Gastroesophageal sphincter (tissue), 3 donors: ENCODE data around the gene ALOX5AP.
"Not testable (repeated sequence)": the region's sequence is repeated elsewhere in the genome, so short reads cannot be mapped to it uniquely, and the experiment has no call there.

ENCODE experiments used
- POLR2A ChIP-seq, 2 donors: fragments of 450-650 bp; IDR thresholded peaks; one replicate each; pipeline ENCODE4 v1.6.1; 2017; ENCODE audit warnings: antibody characterized with exemption in 2 of 2, mild to moderate bottlenecking in 2 of 2, moderate library complexity in 1 of 2
- TF ChIP-seq, protein P1 (sequence below), 4 experiments: fragments of 200-600 bp in 2 of 4; fragments of 450-650 bp in 2 of 4; sonication (generic) in 1 of 4; IDR thresholded peaks; one replicate each; pipeline ENCODE4 v1.5.1; 2017 to 2019; ENCODE audit warnings: antibody characterized with exemption in 4 of 4, mild to moderate bottlenecking in 2 of 4, moderate library complexity in 2 of 4

DNA sequence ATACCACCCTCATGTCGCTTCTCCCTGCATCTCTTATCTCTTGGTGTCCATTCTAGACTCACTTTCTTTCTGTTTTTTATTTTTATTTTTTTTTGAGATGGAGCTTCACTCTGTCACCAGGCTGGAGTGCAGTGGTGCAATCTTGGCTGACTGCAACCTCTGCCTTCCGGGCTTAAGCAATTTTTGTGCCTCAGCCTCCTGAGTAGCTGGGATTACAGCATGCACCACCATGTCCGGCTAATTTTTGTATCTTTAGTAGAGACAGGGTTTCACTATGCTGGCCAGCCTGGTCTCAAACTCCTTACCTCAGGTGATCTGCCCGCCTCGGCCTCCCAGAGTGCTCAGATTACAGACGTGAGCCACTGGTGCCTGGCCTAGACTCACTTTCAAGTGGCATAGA lies 12.5 kb downstream of the ALOX5AP start:
- TF ChIP-seq POLR2A (IDR thresholded peaks at IDR 0.05), result not testable (repeated sequence)
- TF ChIP-seq, protein P1, sequence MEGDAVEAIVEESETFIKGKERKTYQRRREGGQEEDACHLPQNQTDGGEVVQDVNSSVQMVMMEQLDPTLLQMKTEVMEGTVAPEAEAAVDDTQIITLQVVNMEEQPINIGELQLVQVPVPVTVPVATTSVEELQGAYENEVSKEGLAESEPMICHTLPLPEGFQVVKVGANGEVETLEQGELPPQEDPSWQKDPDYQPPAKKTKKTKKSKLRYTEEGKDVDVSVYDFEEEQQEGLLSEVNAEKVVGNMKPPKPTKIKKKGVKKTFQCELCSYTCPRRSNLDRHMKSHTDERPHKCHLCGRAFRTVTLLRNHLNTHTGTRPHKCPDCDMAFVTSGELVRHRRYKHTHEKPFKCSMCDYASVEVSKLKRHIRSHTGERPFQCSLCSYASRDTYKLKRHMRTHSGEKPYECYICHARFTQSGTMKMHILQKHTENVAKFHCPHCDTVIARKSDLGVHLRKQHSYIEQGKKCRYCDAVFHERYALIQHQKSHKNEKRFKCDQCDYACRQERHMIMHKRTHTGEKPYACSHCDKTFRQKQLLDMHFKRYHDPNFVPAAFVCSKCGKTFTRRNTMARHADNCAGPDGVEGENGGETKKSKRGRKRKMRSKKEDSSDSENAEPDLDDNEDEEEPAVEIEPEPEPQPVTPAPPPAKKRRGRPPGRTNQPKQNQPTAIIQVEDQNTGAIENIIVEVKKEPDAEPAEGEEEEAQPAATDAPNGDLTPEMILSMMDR (IDR thresholded peaks at IDR 0.05), result not testable (repeated sequence)
